Esophagus (tissue), 2 donors: ENCODE results near the gene DENND5A. TPM values are rescaled to one million over a fixed set of nuclear protein-coding genes. Genes with fewer than 3 reads are reported as not detected.
"Not testable (repeated sequence)": the region's sequence is repeated elsewhere in the genome, so short reads cannot be mapped to it uniquely, and the experiment has no call there.

Experiments used
- H3K27ac ChIP-seq, 2 donors: one replicate each; pipeline ENCODE4 v1.5.1; 2013; ENCODE audit warnings: low read depth in 2 of 2, mild to moderate bottlenecking in 2 of 2, inconsistent platforms in 1 of 2, low read length in 1 of 2, moderate library complexity in 1 of 2
- H3K27me3 ChIP-seq, 2 donors: one replicate each; pipeline ENCODE4 v1.6.1; 2013; ENCODE audit warnings: low read length in 2 of 2, control low read depth in 1 of 2, mild to moderate bottlenecking in 1 of 2; ENCODE audit not compliant: insufficient read depth in 2 of 2, control insufficient read depth in 1 of 2
- H3K36me3 ChIP-seq, 2 donors: one replicate each; pipeline ENCODE4 v1.6.1; 2013; ENCODE audit warnings: low read length in 1 of 2; ENCODE audit not compliant: control insufficient read depth in 2 of 2, insufficient read depth in 2 of 2
- H3K4me1 ChIP-seq, 2 donors: one replicate each; pipeline ENCODE4 v1.6.1; 2013; ENCODE audit warnings: low read length in 1 of 2; ENCODE audit not compliant: control insufficient read depth in 2 of 2, insufficient read depth in 2 of 2
- H3K4me3 ChIP-seq, 2 donors: one replicate each; pipeline ENCODE4 v1.5.1; 2013; ENCODE audit warnings: low read length in 2 of 2, mild to moderate bottlenecking in 2 of 2, low read depth in 1 of 2, moderate library complexity in 1 of 2
- H3K9me3 ChIP-seq, 2 donors: one replicate each; pipeline ENCODE4 v1.6.1; 2013; ENCODE audit warnings: mild to moderate bottlenecking in 2 of 2, low read depth in 1 of 2, low read length in 1 of 2, moderate library complexity in 1 of 2; ENCODE audit not compliant: control insufficient read depth in 2 of 2, insufficient read depth in 1 of 2
- WGBS, 2 donors: extraction: QIAGEN DNeasy Blood & Tissue Kit; methylation state at CpG; one replicate each; pipeline ENCODE4 v1.1.7; 2013; 5-methylcytosine and 5-hydroxymethylcytosine counted together
- polyA plus RNA-seq, 2 donors: library from polyadenylated mRNA; stranded (reverse); fragments of 200-250 nt; gene quantifications; one replicate each; pipeline ENCODE4 v1.2.3, GENCODE V29; 2013
- donor health status: healthy with polysubstance abuse.
- donor health status: Bipolar disorder and iron deficiency.

DENND5A gene
- polyA plus RNA-seq, 2 donors: 6.9 to 15.4 TPM

DNA sequence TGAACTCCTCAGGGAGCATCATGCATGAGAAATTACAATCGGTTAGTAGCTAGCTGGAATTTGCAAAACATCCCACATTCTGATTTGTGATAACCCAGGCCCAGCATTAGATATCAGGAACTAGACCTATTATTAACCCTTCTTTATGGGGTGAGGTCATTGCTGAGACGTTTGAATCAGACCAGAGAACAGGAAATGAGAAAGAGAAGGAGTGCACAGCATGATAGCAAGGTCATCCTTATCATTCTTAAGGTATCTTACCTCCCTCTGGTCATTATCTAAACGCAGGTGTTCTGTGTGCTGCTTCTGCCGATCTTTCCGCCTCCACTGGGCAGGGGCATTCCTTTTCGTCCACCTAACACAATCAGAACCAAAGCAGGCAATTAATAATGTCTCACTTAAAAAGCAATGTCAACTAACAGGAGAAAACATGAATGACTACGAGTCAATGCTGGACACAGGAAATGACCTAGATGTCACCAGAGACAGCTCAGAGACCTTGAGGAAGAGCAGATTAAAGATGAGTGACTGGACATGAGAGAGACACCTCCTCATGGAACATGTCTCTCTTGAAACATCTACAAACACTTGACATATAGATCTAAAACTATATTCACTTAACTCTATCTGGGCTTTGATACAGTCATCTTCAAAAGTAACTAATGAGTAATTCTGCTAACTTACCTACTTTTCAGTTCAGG, 95.4 kb downstream of the DENND5A start:
- Histone ChIP-seq H3K27ac (no peak overlapping the region), H3K9me3 (no peaks in the 10 kb centered on the region), H3K4me1 (no peaks in the 10 kb centered on the region), H3K27me3 (no peaks in the 10 kb centered on the region), H3K36me3 (no peaks in the 10 kb centered on the region), H3K4me3 (no peak overlapping the region)
- 69 to 70% methylated on average over 7 of the region's 7 CpGs for WGBS, 2 donors

DNA sequence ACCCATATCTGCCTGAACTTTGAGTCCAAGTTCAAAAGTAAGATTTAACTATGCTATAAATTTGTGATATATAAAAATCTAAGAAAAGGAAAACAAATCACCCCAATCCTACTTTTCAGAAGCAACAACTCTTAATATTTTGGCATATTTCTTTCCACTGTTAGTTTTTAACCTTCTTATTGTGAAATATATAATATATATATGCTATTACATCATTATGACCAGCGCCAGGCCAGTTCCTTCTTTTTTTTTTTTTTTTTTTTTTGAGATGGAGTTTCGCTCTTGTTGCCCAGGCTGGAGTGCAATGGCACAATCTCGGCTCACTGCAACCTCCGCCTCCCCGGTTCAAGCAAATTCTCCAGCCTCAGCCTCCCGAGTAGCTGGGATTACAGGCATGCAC, 103.2 kb downstream of the DENND5A start:
- not testable (repeated sequence) for H3K4me1 ChIP-seq, H3K36me3 ChIP-seq, H3K27me3 ChIP-seq, H3K4me3 ChIP-seq, H3K9me3 ChIP-seq, H3K27ac ChIP-seq
- WGBS, 2 donors: 89 to 93% methylated on average over 6 of the region's 6 CpGs

DNA sequence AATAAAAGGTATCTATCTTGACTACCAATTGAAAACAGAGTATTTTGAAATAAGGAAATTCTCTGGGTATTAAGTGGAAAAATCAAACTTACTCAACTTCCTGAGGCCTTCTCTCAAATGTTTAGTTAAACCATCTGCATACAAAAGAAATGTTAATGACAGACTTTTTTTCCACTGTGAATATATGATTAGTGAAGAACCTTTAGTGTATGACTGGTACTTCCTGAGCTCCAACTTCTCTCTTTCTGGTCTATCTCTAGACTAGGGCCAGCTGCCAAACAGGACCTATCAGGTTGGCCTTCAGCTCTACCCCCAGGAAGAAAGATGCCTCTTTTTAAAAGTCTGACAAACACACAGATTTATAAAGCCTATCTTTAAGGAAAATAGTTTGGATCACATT, 105.0 kb downstream of the DENND5A start:
- Histone ChIP-seq H3K36me3 (peaks cover 0 to 5% of the 10 kb centered on the region in 2 donors), H3K27me3 (no peaks in the 10 kb centered on the region), H3K27ac (no peak overlapping the region), H3K9me3 (no peaks in the 10 kb centered on the region), H3K4me3 (no peak overlapping the region), H3K4me1 (peaks cover 0 to 3% of the 10 kb centered on the region in 2 donors)

DNA sequence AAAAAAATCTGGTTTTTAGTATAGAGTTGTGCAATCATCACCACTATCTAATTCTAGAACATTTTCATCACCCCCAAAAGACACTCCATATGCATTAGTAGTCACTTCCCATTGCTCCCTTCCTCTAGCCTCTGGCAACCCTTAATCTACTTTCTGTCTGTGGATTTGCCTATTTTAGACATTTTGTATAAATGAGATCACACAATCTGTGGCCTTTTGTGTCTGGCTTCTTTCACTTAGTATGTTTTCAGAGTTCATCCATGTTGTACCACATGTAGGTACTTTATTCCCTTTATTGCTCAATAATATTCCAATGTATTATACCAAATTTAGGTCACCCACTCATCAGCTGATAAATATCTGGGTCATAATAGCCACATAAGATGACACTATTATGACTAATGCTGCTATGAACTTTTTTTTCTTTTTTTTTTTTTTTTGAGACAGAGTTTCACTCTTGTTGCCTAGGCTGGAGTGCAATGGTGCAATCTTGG, 106.2 kb downstream of the DENND5A start:
- Histone ChIP-seq H3K27me3 (no peaks in the 10 kb centered on the region), H3K9me3 (no peaks in the 10 kb centered on the region), H3K4me1 (peaks cover 0 to 3% of the 10 kb centered on the region in 2 donors), H3K36me3 (peaks cover 0 to 5% of the 10 kb centered on the region in 2 donors), H3K4me3 (no peak overlapping the region), H3K27ac (no peak overlapping the region)

DNA sequence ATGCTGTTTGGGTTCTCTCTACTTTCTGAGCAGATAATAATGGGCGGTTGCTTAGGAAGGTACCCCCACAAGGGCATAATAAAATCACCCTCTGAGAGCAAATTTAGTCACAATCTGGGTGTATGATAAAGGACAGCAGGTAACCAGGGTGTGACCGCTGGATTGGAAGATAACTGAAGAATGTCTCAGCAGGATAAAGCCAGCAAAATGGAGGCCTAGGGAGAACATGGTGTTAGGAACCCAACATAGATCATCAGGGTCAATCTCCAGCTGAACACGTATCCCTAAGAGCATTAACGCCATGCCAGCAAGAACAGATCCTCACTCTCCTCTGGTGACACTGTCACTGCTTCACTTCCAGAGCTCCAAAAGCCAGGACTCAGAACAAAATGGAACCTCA, 109.2 kb downstream of the DENND5A start:
- no peaks in the 10 kb centered on the region for H3K9me3 ChIP-seq
- no peak overlapping the region for H3K27ac ChIP-seq
- H3K27me3 ChIP-seq: no peaks in the 10 kb centered on the region
- H3K36me3 ChIP-seq: peaks cover 0 to 5% of the 10 kb centered on the region in 2 donors
- H3K4me1 ChIP-seq: peaks cover 0 to 3% of the 10 kb centered on the region in 2 donors
- WGBS, 2 donors: 97 to 98% methylated on average over 4 of the region's 4 CpGs
- H3K4me3 ChIP-seq: no peak overlapping the region

DNA sequence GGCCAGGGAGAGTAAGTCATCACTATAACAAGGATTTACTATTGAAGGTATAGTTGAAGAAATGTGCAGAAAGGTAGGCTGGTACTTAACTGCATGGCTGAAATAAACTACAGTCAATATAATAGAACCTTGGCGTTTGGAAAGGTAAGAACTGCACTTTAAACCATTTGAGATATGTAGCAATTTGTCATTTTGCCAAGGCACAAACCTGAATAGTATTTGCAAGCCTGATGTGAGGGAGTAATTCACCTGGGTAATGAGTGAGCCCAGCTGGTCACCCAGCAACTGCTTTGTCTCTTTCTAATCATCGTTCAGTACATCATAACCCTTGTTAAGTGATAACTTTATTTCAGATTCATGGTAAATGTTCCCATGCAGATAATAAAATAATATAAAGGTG, 111.5 kb downstream of the DENND5A start:
- Histone ChIP-seq H3K9me3 (no peaks in the 10 kb centered on the region), H3K27ac (no peak overlapping the region), H3K4me1 (no peaks in the 10 kb centered on the region), H3K36me3 (peaks cover 0 to 8% of the 10 kb centered on the region in 2 donors), H3K27me3 (no peaks in the 10 kb centered on the region), H3K4me3 (no peak overlapping the region)
- WGBS, 2 donors: 69 to 82% methylated on average over 2 of the region's 2 CpGs

DNA sequence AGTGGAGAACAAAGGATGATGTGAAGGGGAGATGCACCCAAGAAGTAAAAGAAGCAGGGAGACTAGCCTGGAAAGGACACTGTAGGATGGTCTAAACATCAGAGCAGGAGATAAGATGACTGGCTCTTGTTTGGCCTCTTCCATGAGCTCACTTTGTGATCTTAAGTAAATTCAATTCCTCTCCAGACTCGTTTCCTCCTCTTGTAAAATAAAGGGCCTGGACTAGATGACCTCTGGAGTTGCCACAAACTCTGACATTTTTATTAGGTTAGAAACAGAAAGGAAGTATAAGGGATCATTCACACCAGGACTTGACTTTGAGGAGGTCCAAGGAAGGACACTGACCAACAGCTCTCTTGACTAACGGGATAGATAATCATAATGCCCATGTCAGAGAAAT, 113.5 kb downstream of the DENND5A start:
- H3K4me3 ChIP-seq: no peak overlapping the region
- H3K4me1 ChIP-seq: no peaks in the 10 kb centered on the region
- no peaks in the 10 kb centered on the region for H3K9me3 ChIP-seq
- H3K36me3 ChIP-seq: peaks cover 2 to 6% of the 10 kb centered on the region in 2 donors
- WGBS, 2 donors: 77 to 80% methylated on average over 2 of the region's 2 CpGs
- H3K27me3 ChIP-seq: no peaks in the 10 kb centered on the region
- no peak overlapping the region for H3K27ac ChIP-seq

DNA sequence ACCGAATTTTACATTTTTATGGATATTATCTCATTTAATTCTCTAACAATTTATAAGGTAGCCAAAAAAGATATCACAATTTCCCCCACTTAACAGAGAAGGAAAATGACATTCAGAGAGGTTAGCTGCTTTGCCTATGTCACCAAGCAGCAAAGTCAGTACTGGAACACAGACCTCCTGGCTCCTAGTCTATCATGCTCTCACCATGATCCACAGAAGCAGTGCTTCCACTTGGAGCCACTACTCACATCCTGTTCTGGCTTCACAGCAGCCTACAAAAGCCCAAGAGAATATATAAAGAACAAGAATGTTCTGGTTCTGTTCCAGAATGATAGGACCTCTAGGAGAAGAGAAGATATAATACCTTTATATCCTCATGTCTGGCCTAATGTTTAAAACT, 114.2 kb downstream of the DENND5A start:
- H3K4me3 ChIP-seq: no peak overlapping the region
- H3K27me3 ChIP-seq: no peaks in the 10 kb centered on the region
- H3K27ac ChIP-seq: no peak overlapping the region
- 88 to 91% methylated on average over 1 of the region's 1 CpG for WGBS, 2 donors
- no peaks in the 10 kb centered on the region for H3K9me3 ChIP-seq
- no peaks in the 10 kb centered on the region for H3K4me1 ChIP-seq
- H3K36me3 ChIP-seq: peaks cover 6 to 8% of the 10 kb centered on the region in 2 donors

DNA sequence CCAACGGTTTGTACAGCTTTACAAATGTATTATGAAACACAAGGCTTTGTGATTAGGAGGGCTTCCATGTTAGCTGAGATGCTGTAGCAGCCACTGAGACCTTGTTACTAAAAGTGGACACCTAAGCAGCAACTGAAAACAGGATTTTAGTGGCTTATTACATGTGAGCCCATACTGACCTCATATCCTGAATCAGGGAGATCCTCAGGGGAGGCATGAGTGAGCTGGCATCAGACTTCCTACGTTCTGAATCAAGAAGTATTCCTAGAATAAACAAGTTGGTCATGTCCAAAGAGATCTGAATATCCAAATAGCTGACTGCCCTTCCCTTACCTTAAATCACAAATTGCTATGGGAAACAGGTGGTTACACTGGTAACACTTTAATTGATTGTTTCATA, 114.6 kb downstream of the DENND5A start:
- no peaks in the 10 kb centered on the region for H3K4me1 ChIP-seq
- WGBS, 2 donors: 57 to 68% methylated on average over 2 of the region's 2 CpGs
- H3K4me3 ChIP-seq: no peak overlapping the region
- H3K9me3 ChIP-seq: no peaks in the 10 kb centered on the region
- peaks cover 5 to 6% of the 10 kb centered on the region in 2 donors for H3K36me3 ChIP-seq
- H3K27ac ChIP-seq: peak overlapping the region in 1 of 2 donors; percentile 3
- no peaks in the 10 kb centered on the region for H3K27me3 ChIP-seq

DNA sequence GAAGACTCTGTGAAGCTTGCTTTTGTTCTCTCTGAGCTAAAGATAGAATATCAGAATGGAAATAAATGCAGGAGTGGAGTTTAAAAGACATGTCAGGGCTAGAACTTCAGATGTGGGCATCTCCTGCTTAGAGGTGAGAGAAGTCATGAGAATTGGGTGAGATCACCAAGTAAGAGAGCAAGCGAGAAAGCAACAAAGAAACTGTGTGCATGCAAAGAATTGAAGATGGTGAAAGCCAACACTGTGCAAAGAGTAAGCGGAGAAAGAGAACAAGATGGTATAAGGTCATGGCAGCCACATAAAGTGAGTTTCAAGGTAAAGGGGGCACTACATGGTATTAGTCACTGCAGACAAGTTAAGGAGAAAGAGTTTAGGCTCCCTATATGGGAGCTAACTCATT, 116.4 kb downstream of the DENND5A start:
- Histone ChIP-seq H3K9me3 (peaks cover 0 to 4% of the 10 kb centered on the region in 2 donors), H3K4me3 (no peak overlapping the region), H3K4me1 (peaks cover 0 to 2% of the 10 kb centered on the region in 2 donors), H3K36me3 (peaks cover 8 to 13% of the 10 kb centered on the region in 2 donors), H3K27me3 (no peaks in the 10 kb centered on the region), H3K27ac (no peak overlapping the region)
- 83 to 89% methylated on average over 2 of the region's 2 CpGs for WGBS, 2 donors
